Suprapubic skin (tissue), 4 donors: ENCODE measurements around the gene HNMT. TPM values are rescaled to one million over a fixed set of nuclear protein-coding genes. Genes with fewer than 3 reads are reported as not detected.

Source experiments
- DNase-seq, 2 donors: peaks; one replicate each; pipeline ENCODE4 v3.0.0-alpha.2; 2019; ENCODE audit warnings: low spot score in 2 of 2
- H3K27ac ChIP-seq: fragments of 200-600 bp; sonication (generic); one replicate; pipeline ENCODE4 v1.5.1; 2019
- H3K27me3 ChIP-seq: fragments of 200-600 bp; sonication (generic); one replicate; pipeline ENCODE4 v1.5.1; 2019
- H3K36me3 ChIP-seq: fragments of 200-600 bp; sonication (generic); one replicate; pipeline ENCODE4 v1.5.1; 2019
- H3K4me1 ChIP-seq: fragments of 200-600 bp; sonication (generic); one replicate; pipeline ENCODE4 v1.5.1; 2019
- H3K4me3 ChIP-seq: fragments of 200-600 bp; sonication (generic); one replicate; pipeline ENCODE4 v1.5.1; 2019; ENCODE audit warnings: mild to moderate bottlenecking
- H3K9me3 ChIP-seq: fragments of 200-600 bp; sonication (generic); one replicate; pipeline ENCODE4 v1.5.1; 2019
- CTCF ChIP-seq, 2 donors: fragments of 200-600 bp in 1 of 2; fragments of 450-650 bp in 1 of 2; sonication (generic) in 1 of 2; IDR thresholded peaks; one replicate each; pipeline ENCODE4 v1.5.1; 2016 to 2019; ENCODE audit warnings: antibody characterized with exemption in 2 of 2, mild to moderate bottlenecking in 1 of 2, moderate library complexity in 1 of 2
- EP300 ChIP-seq: sonication (generic); formaldehyde crosslinking; IDR thresholded peaks from one replicate; pipeline ENCODE4 v1.6.1; 2017; ENCODE audit warnings: antibody characterized with exemption
- POLR2A ChIP-seq, 2 donors: fragments of 450-650 bp; IDR thresholded peaks; one replicate each; pipeline ENCODE4 v1.6.1; 2017; ENCODE audit warnings: antibody characterized with exemption in 2 of 2, mild to moderate bottlenecking in 2 of 2, moderate library complexity in 2 of 2
- POLR2AphosphoS5 ChIP-seq, 3 donors: sonication (generic); formaldehyde crosslinking; IDR thresholded peaks; one replicate each; pipeline ENCODE4 v1.6.1; 2017; ENCODE audit warnings: antibody characterized with exemption in 3 of 3
- WGBS: methylation state at CpG from one replicate; pipeline ENCODE4 v1.1.5; 2018; 5-methylcytosine and 5-hydroxymethylcytosine counted together
- total RNA-seq, 4 donors: library from RNA; depleted of rRNA; stranded (reverse); fragments of >200 nt; gene quantifications; one replicate each; pipeline ENCODE4 v1.1.0, GENCODE V29; 2016

The HNMT gene
- total RNA-seq, 4 donors from 2014 or later, result 16.7 to 28.5 (median 19.9) TPM

GRCh38 chr2:137998503-137998902 lies 34.2 kb downstream of the HNMT start:
- Histone ChIP-seq H3K36me3 (peaks cover 17% of the 10 kb centered on the region), H3K27me3 (no peaks in the 10 kb centered on the region), H3K4me3 (no peak overlapping the region), H3K9me3 (no peaks in the 10 kb centered on the region), H3K27ac (no peak overlapping the region), H3K4me1 (no peaks in the 10 kb centered on the region)
- 74% methylated on average over 1 of the region's 1 CpG for WGBS
- DNase-seq, result no peak
- TF ChIP-seq EP300 (no peak), POLR2A (IDR thresholded peaks at IDR 0.05) (no peak), CTCF (IDR thresholded peaks at IDR 0.05) (no peak), POLR2AphosphoS5 (IDR thresholded peaks at IDR 0.05) (no peak)

DNA sequence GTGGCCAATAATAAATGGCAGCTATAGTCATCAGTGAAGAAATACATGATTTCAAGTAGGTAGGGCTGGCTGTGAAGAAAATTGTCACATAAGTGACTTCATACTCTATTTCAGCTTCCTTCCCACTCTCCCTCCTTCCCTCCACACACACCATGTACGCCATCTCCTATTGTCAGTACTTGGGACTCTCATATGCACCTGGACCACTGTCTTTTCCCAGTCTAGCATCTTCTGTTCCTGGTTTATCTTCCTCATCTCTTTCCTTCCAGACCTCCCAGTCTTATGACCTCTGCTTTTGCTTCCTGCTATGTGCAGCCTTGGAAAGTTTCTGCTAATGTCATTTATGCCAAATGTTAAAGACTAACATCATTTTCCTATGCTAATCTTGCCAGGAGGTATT lies 35.0 kb downstream of the HNMT start:
- no peak for TF ChIP-seq CTCF (IDR thresholded peaks at IDR 0.05)
- no peak for TF ChIP-seq POLR2A (IDR thresholded peaks at IDR 0.05)
- TF ChIP-seq EP300, result no peak
- TF ChIP-seq POLR2AphosphoS5 (IDR thresholded peaks at IDR 0.05), result no peak
- 93% methylated on average over 1 of the region's 1 CpG for WGBS
- H3K27me3 ChIP-seq, result no peaks in the 10 kb centered on the region
- peaks cover 20% of the 10 kb centered on the region for H3K36me3 ChIP-seq
- DNase-seq, result no peak
- no peaks in the 10 kb centered on the region for H3K9me3 ChIP-seq
- H3K4me1 ChIP-seq, result no peaks in the 10 kb centered on the region
- H3K4me3 ChIP-seq, result no peak overlapping the region
- no peak overlapping the region for H3K27ac ChIP-seq

DNA sequence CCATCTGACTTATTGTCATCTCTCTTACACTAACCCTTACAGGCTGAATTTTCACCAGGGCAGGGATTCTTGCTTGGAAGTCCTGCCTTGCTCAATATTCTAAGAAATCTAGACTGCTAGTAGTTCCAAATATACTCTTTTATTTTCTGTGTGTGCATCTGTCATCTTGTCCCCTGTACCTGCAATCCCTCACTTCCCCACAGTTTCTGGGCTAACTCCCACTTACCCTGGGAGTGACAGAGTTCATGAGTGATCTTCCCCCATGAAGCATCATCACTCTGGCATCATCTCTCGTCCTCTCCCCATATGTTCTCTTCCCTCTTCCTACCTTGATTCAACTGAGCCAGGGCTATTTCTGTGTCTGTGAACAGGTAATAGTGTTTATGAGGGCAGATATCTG lies 35.7 kb downstream of the HNMT start:
- Histone ChIP-seq H3K27ac (no peak overlapping the region), H3K4me3 (no peak overlapping the region), H3K27me3 (no peaks in the 10 kb centered on the region), H3K4me1 (no peaks in the 10 kb centered on the region), H3K36me3 (peaks cover 21% of the 10 kb centered on the region), H3K9me3 (no peaks in the 10 kb centered on the region)
- no peak for DNase-seq
- TF ChIP-seq CTCF (IDR thresholded peaks at IDR 0.05) (no peak), POLR2A (IDR thresholded peaks at IDR 0.05) (no peak), EP300 (no peak), POLR2AphosphoS5 (IDR thresholded peaks at IDR 0.05) (no peak)
- 92% methylated on average over 1 of the region's 1 CpG for WGBS

- Histone ChIP-seq H3K4me1 (no peaks in the 10 kb centered on the region), H3K4me3 (no peak overlapping the region), H3K9me3 (no peaks in the 10 kb centered on the region), H3K27ac (no peak overlapping the region), H3K27me3 (no peaks in the 10 kb centered on the region), H3K36me3 (peaks cover 26% of the 10 kb centered on the region)
- DNase-seq, result no peak
- no peak for TF ChIP-seq POLR2A (IDR thresholded peaks at IDR 0.05)
- no peak for TF ChIP-seq CTCF (IDR thresholded peaks at IDR 0.05)
- no peak for TF ChIP-seq EP300
- TF ChIP-seq POLR2AphosphoS5 (IDR thresholded peaks at IDR 0.05), result no peak
These were observed 36.5 kb downstream of the HNMT start for GRCh38 chr2:138000796-138001195.

DNA sequence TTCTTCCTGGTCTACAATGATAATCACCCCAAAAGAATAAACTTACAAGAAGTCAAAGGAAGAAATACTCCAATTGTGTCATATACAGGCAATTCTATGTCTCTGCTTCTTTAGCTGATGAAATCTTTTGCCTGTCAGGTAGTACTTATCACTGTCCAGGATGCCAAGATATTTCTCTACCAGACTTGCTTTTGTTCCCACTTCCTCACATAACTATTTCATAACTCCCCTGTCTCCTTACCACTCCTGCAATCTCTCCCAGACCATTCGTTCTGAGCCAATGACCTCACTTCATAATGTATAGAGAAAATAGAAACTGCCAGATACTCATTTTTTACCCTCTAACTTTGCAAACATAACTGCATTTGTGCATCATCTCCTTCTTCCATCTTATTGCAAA lies 39.1 kb downstream of the HNMT start:
- Histone ChIP-seq H3K27ac (no peak overlapping the region), H3K9me3 (no peaks in the 10 kb centered on the region), H3K4me1 (no peaks in the 10 kb centered on the region), H3K36me3 (peaks cover 33% of the 10 kb centered on the region), H3K4me3 (no peak overlapping the region), H3K27me3 (no peaks in the 10 kb centered on the region)
- DNase-seq, result no peak
- WGBS, result 65% methylated on average over 1 of the region's 1 CpG
- no peak for TF ChIP-seq EP300
- no peak for TF ChIP-seq POLR2AphosphoS5 (IDR thresholded peaks at IDR 0.05)
- TF ChIP-seq POLR2A (IDR thresholded peaks at IDR 0.05), result no peak
- TF ChIP-seq CTCF (IDR thresholded peaks at IDR 0.05), result no peak
